TTC549 (cell line): Measurements from ENCODE around the gene DYRK1A.

ENCODE experiments used
- FAIRE-seq: peaks from 2 replicates; lab custom pipeline; 2012; peaks lifted over from hg19 to GRCh38; lab: Jason Lieb, UNC

The DYRK1A gene

DNA sequence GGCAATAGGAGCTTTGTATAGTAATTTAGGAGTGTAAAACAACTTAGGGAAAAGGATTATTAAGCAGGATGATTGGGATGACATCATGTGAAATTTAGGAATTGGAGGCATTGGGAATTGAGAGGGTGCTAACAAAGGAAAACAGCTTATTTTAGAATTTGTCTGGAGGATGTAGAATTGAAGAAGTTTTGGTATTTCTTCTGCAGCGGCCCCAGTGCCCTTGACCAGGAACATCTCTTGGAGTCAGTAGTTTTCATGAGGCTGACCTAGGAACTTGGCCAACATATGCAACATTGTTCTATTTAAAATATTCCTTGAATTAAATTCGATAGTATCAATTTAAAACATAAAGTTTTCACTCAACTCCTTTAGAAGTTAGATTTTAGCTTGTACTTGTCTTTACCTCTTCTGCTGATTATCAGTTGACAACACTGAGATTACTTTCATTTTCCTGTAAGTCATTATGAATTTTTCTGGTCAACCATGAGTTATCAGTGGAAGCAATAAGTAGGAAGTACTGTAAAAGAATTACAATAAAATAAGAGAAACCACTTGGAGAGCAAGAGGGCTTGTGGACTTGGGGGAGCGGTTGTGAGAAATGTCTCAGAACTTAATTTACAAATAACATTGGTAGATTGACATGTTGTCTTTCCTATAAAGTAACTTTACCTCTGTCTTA, 52.8 kb downstream of the DYRK1A start:
- no peak for FAIRE-seq

DNA sequence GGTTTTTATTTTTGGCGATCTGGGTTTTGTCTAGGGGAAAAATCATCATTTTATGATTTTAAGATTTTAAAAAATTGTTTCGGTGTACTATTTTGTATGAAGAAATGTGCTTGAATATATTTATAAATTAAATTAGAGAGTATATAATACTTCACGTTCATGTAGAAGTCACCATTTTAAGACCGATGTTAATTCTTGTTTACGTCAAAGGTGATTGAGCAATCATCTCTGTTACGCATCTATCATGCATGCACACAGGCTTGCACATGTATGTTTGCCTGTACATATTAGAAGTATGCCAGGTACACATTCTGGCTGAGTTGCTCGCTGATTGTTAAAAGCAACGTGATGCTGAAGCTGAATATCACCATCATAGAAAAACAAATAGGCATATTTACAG, 54.7 kb downstream of the DYRK1A start:
- no peak for FAIRE-seq

DNA sequence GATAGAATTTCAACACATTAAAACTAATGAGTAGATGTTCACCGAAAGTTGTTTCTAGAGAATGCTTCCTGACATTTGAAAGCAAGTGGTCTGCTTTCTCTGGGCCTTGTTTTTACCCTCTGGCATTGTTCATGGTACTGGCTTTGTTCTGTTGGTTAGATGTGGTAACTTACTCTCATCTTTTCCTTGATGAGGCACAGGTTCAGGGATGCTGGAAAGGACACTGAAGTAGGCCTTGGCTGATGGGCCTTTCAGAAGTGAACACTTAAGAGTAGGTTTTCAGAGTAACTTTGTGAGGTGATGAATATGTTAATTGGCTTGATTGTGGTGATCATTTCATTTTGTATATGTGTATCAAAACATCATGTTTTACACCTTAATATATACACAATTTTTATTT, 55.8 kb downstream of the DYRK1A start:
- no peak for FAIRE-seq

GRCh38 chr21:37423103-37423502, 56.5 kb downstream of the DYRK1A start:
- FAIRE-seq = no peak

- FAIRE-seq = no peak
These were observed 57.8 kb downstream of the DYRK1A start for GRCh38 chr21:37424396-37424795.

DNA sequence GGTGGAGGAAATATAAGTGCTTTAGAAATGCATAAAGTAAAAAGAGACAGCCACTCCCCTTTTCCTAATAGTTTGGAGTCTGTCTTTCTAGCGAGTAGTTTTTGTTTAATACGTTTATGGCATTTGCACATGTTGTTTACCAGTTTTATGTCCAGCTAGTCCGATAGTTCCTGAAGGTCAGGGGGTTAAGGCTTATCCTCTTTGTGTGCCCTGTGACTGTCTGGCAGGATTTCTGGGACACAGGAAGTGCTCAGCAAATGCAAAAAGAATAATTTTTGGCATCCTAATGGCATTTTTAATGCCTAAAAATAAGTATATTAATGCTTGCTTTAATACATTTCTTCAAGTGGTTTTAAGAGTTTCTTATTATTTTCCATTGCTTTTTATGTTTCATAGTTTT, 58.4 kb downstream of the DYRK1A start:
- no peak for FAIRE-seq

- no peak for FAIRE-seq
These were observed 59.1 kb downstream of the DYRK1A start for GRCh38 chr21:37425684-37426083.

DNA sequence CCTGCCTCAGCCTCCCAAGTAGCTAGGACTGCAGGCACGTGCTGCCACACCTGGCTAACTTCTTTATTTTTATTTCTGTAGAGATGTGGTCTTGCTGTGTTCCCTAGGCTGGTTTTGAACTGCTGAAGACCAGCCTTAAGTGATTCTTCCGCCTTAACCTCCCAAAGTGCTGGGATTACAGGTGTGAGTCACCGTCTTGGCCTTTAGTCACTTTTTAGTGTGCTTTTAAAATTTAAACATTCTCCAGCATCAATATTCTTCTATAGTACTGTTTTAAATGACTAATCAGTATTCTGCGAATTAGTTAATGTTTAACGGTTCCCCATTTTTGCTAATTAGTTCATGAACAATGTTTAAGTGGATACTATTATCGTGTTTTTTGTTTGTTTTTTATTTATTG, 60.6 kb downstream of the DYRK1A start:
- FAIRE-seq = no peak

- FAIRE-seq = no peak
These were observed 62.8 kb downstream of the DYRK1A start for GRCh38 chr21:37429356-37429755.

GRCh38 chr21:37430184-37430821, 63.7 kb downstream of the DYRK1A start:
- FAIRE-seq = no peak

GRCh38 chr21:37431243-37431642, 64.7 kb downstream of the DYRK1A start:
- FAIRE-seq = no peak

- FAIRE-seq = no peak
These were observed 66.3 kb downstream of the DYRK1A start for GRCh38 chr21:37432710-37433455.

GRCh38 chr21:37433456-37433840, 66.9 kb downstream of the DYRK1A start:
- no peak for FAIRE-seq

DNA sequence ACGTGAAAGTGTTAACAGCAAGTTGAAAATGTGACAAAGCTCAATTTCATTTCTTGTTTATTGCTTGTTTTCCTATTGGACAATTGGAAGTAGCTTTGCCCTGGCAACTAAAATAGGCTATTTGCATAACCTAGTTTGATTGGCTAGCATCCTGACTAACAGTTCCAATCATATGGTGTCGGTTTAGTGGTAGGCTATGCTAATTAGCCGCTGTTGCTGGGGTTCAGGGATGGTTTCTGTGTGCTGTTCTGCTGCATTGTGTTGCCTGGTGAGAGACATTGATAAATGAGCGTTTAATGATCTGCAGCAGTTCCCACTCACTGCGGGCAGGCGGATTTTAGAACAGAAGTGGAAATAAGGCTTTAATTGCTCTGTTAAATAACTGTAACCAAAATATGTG, 68.5 kb downstream of the DYRK1A start:
- peak; percentile 49 for FAIRE-seq

GRCh38 chr21:37435711-37436110, 69.1 kb downstream of the DYRK1A start:
- no peak for FAIRE-seq

- no peak for FAIRE-seq
These were observed 69.6 kb downstream of the DYRK1A start for GRCh38 chr21:37436174-37436573.

DNA sequence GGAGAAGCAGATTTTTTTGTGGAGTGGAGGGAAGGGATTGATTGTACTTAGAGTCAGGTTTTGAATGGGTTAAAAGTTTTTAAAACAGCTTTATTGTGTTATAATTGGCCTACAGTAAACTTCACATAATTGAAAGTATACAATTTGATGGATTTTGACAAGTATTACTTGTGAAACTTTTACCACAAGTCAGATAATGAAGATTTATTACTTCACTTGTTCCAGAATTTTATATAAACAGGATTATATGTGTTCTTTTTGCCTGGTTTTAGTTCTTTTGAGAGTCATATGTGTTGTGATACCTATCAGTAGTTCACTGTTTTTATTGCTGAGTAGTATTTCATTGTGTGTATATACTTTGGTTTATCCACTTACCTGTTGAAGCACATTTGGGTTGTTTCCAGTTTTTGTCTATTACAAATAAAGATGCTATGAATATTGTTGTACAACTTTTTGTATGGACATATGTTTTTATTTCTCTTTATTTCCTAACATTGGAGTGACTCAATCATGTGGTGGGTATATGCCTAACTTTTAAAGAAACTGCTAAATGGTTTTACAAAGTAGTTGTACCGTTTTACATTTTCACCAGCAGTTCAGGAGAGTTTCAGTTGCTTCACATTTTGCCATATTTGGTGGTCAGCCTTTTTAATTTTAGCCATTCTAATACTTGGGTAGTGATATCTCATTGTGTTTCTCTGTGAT, 71.0 kb downstream of the DYRK1A start:
- no peak for FAIRE-seq

DNA sequence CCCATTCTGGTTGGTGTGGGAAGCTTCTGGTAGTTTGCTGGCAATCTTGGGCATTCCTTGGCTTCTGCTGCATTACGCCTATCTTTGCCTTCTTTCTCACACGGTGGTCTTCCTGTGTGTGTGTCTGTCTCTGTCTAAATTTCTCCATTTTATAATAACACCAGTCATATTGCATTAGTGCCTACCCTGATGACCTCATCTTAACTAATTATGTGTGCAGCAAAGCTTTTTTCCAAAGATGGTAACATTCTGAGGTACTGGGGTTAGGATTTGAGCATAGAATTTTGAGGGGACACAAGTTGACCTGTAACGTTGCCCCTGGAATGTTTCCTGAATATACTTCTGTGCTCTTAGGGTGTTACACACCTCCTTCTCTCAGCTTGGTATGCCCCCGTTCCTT, 77.1 kb downstream of the DYRK1A start:
- FAIRE-seq = no peak

DNA sequence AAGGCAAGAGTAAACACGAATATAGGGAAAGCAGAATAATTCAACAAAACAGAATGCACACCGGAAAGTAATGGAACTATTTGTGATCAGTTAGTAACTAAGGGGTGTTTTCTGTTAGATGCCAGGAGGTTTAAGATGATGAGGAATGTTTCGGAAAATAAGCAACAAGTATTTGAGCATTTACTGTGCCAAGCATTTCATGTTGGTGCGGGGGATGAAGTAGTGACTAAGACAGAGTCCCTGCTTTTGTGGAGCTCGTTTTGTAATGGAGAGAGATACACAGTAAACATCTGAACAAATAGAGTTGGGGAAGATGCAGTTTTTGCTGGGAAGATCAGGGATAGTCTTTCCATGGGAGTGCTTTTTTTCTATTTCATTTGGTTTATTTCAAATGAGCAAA, 78.7 kb downstream of the DYRK1A start:
- no peak for FAIRE-seq

GRCh38 chr21:37446552-37446951, 80.0 kb downstream of the DYRK1A start:
- no peak for FAIRE-seq

DNA sequence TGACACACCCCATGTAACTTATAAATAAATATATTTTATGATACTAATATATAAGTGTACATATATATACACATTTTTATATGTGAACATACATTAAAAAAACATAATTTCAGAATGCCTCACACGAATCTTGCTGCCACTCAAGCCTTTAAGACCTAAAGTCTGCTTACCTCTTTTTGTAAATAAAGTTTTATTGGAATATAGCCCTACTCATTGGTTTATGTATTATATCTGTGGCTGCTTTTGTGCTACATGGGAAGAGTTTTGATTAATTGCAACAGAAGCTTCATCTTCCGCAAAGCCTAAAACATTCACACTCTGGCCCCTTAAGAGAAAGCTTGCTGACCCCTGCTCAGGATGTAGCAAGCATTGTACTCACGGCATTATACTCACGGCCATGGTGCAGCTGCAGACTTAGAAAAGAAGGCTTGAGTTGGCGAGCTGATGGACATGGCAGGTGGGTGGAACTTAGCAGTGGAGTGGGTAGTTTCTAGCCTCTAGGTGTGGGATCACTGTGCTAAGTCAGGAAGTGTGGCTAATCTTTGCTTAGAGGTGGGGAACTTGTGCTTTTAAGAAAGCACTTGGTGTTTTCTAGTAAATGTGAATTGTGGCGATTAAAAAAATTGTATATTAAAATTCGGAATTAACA, 80.8 kb downstream of the DYRK1A start:
- no peak for FAIRE-seq

- FAIRE-seq = no peak
These were observed 82.8 kb downstream of the DYRK1A start for GRCh38 chr21:37449302-37449937.
